HepG2 (cell line): Measurements from ENCODE around the gene IQCC. TPM values are rescaled to one million over a fixed set of nuclear protein-coding genes. Genes with fewer than 3 reads are reported as not detected.

Experiments used
- CREB1 ChIP-seq, 2 experiments: fragments of 450-650 bp in 1 of 2; IDR thresholded peaks; 2 replicates each; pipeline ENCODE4 v1.6.1; 2016 to 2017; ENCODE audit warnings: control low read depth in 1 of 2, mild to moderate bottlenecking in 1 of 2, missing compliant biosample characterization in 1 of 2, missing genetic modification characterization in 1 of 2
- CSRNP1 ChIP-seq: sonication (generic); formaldehyde crosslinking; IDR thresholded peaks from 2 replicates; pipeline ENCODE4 v1.8.1; 2023; ENCODE audit warnings: mild to moderate bottlenecking, missing genetic modification reagents
- GTF2F1 ChIP-seq: fragments of 150-350 bp; IDR thresholded peaks from 2 replicates; pipeline ENCODE4 v1.6.1; 2014; ENCODE audit warnings: low read length
- KDM6A ChIP-seq: IDR thresholded peaks from 2 replicates; pipeline ENCODE4 v1.6.1; 2016; ENCODE audit warnings: low read depth
- LBX2 ChIP-seq: sonication (generic); formaldehyde crosslinking; IDR thresholded peaks from 2 replicates; pipeline ENCODE4 v1.5.0; 2020; ENCODE audit warnings: missing genetic modification reagents, mild to moderate bottlenecking, borderline replicate concordance
- MIER2 ChIP-seq: IDR thresholded peaks from 2 replicates; pipeline ENCODE4 v1.6.1; 2016; ENCODE audit warnings: missing biosample characterization, missing genetic modification reagents
- ZBTB20 ChIP-seq: sonication (generic); formaldehyde crosslinking; IDR thresholded peaks from 2 replicates; pipeline ENCODE4 v1.8.1; 2023; ENCODE audit warnings: missing genetic modification reagents, low read depth, mild to moderate bottlenecking, borderline replicate concordance
- ZNF441 ChIP-seq: sonication (generic); formaldehyde crosslinking; IDR thresholded peaks from 2 replicates; pipeline ENCODE4 v1.7.0; 2021; ENCODE audit warnings: missing genetic modification reagents, borderline replicate concordance
- ZNF513 ChIP-seq: sonication (generic); formaldehyde crosslinking; conservative IDR thresholded peaks from 2 replicates; pipeline ENCODE4 v1.5.0; 2020; ENCODE audit warnings: missing genetic modification reagents
- ZNF570 ChIP-seq: sonication (generic); formaldehyde crosslinking; IDR thresholded peaks from 2 replicates; pipeline ENCODE4 v1.4.0; 2020; ENCODE audit warnings: mild to moderate bottlenecking, missing genetic modification reagents, borderline replicate concordance
- ZNF598 ChIP-seq: sonication (generic); formaldehyde crosslinking; IDR thresholded peaks from 2 replicates; pipeline ENCODE4 v1.5.1; 2020; ENCODE audit warnings: mild to moderate bottlenecking, missing genetic modification reagents, borderline replicate concordance
- ZNF652 ChIP-seq: IDR thresholded peaks from 2 replicates; pipeline ENCODE4 v1.6.1; 2016; ENCODE audit warnings: low read depth, borderline replicate concordance
- polyA plus RNA-seq, 8 experiments: library from polyadenylated mRNA; depleted of rRNA in 3 of 8; stranded (reverse) in 7 of 8; unstranded in 1 of 8; fragments of >200 nt; fragmentation: Illumina TruSeq in 4 of 8; extraction: Trizol in 4 of 8; gene quantifications; 2 replicates each; pipeline versions ENCODE4 v1.2.1 to v1.2.3, GENCODE V29; 2011 to 2016; ENCODE audit warnings: low read depth in 4 of 8, missing spikeins in 1 of 8, mixed read lengths in 1 of 8; ENCODE audit not compliant: insufficient read depth in 1 of 8
- total RNA-seq, 5 experiments: library from RNA; depleted of rRNA; stranded (reverse); fragments of >200 nt; fragmentation: Illumina TruSeq; extraction: Trizol; gene quantifications; 2 replicates each; pipeline ENCODE4 v1.2.3, GENCODE V29; 2016; ENCODE audit warnings: low read depth in 1 of 5
- TF ChIP-seq, protein P1 (sequence below): sonication (generic); formaldehyde crosslinking; IDR thresholded peaks from 2 replicates; pipeline ENCODE4 v1.4.0; 2020; ENCODE audit warnings: mild to moderate bottlenecking, missing genetic modification reagents, borderline replicate concordance
- TF ChIP-seq, protein P2 (sequence below): sonication (generic); formaldehyde crosslinking; IDR thresholded peaks from 2 replicates; pipeline ENCODE4 v1.4.0; 2020; ENCODE audit warnings: missing genetic modification reagents

IQCC gene
- total and polyA plus RNA-seq, 2 of the 13 experiments (the other 11 are each of a cell fraction or from before 2014, with no cell fraction given), result 1.7 to 3.0 TPM

- TF ChIP-seq, protein P1, sequence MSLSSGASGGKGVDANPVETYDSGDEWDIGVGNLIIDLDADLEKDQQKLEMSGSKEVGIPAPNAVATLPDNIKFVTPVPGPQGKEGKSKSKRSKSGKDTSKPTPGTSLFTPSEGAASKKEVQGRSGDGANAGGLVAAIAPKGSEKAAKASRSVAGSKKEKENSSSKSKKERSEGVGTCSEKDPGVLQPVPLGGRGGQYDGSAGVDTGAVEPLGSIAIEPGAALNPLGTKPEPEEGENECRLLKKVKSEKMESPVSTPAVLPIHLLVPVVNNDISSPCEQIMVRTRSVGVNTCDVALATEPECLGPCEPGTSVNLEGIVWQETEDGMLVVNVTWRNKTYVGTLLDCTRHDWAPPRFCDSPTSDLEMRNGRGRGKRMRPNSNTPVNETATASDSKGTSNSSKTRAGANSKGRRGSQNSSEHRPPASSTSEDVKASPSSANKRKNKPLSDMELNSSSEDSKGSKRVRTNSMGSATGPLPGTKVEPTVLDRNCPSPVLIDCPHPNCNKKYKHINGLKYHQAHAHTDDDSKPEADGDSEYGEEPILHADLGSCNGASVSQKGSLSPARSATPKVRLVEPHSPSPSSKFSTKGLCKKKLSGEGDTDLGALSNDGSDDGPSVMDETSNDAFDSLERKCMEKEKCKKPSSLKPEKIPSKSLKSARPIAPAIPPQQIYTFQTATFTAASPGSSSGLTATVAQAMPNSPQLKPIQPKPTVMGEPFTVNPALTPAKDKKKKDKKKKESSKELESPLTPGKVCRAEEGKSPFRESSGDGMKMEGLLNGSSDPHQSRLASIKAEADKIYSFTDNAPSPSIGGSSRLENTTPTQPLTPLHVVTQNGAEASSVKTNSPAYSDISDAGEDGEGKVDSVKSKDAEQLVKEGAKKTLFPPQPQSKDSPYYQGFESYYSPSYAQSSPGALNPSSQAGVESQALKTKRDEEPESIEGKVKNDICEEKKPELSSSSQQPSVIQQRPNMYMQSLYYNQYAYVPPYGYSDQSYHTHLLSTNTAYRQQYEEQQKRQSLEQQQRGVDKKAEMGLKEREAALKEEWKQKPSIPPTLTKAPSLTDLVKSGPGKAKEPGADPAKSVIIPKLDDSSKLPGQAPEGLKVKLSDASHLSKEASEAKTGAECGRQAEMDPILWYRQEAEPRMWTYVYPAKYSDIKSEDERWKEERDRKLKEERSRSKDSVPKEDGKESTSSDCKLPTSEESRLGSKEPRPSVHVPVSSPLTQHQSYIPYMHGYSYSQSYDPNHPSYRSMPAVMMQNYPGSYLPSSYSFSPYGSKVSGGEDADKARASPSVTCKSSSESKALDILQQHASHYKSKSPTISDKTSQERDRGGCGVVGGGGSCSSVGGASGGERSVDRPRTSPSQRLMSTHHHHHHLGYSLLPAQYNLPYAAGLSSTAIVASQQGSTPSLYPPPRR (CRISPR knock-in tag), result peak; percentile 65
- TF ChIP-seq LBX2 (no peak), ZNF598 (no peak), ZNF570 (no peak), KDM6A (CRISPR knock-in tag) (no peak), ZNF513 (CRISPR knock-in tag) (no peak), CREB1 (IDR thresholded peaks at IDR 0.05) (no peak), CREB1 (CRISPR knock-in tag; IDR thresholded peaks at IDR 0.05) (no peak), ZBTB20 (CRISPR knock-in tag) (peak; percentile 61; the same call in 1 of the 2 replicates), ZNF441 (no peak; the same call in 1 of the 2 replicates), ZNF652 (CRISPR knock-in tag) (no peak), GTF2F1 (no peak), MIER2 (0 out of 2 replicates have a peak, but pooled peaks have one; percentile 35), CSRNP1 (CRISPR knock-in tag) (no peak)
- TF ChIP-seq, protein P2, sequence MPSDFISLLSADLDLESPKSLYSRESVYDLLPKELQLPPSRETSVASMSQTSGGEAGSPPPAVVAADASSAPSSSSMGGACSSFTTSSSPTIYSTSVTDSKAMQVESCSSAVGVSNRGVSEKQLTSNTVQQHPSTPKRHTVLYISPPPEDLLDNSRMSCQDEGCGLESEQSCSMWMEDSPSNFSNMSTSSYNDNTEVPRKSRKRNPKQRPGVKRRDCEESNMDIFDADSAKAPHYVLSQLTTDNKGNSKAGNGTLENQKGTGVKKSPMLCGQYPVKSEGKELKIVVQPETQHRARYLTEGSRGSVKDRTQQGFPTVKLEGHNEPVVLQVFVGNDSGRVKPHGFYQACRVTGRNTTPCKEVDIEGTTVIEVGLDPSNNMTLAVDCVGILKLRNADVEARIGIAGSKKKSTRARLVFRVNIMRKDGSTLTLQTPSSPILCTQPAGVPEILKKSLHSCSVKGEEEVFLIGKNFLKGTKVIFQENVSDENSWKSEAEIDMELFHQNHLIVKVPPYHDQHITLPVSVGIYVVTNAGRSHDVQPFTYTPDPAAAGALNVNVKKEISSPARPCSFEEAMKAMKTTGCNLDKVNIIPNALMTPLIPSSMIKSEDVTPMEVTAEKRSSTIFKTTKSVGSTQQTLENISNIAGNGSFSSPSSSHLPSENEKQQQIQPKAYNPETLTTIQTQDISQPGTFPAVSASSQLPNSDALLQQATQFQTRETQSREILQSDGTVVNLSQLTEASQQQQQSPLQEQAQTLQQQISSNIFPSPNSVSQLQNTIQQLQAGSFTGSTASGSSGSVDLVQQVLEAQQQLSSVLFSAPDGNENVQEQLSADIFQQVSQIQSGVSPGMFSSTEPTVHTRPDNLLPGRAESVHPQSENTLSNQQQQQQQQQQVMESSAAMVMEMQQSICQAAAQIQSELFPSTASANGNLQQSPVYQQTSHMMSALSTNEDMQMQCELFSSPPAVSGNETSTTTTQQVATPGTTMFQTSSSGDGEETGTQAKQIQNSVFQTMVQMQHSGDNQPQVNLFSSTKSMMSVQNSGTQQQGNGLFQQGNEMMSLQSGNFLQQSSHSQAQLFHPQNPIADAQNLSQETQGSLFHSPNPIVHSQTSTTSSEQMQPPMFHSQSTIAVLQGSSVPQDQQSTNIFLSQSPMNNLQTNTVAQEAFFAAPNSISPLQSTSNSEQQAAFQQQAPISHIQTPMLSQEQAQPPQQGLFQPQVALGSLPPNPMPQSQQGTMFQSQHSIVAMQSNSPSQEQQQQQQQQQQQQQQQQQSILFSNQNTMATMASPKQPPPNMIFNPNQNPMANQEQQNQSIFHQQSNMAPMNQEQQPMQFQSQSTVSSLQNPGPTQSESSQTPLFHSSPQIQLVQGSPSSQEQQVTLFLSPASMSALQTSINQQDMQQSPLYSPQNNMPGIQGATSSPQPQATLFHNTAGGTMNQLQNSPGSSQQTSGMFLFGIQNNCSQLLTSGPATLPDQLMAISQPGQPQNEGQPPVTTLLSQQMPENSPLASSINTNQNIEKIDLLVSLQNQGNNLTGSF (CRISPR knock-in tag), result peak; percentile 80
These were observed 35.7 kb downstream of the IQCC start (continued) for GRCh38 chr1:32241001-32241763.
